GM10248 (cell line): ENCODE data around the gene GARIN5A.
A peak's percentile ranks its signal among the peaks of the same experiment; 100 is the strongest.

ENCODE experiments used
- CTCF ChIA-PET: fragments of 300-600 bp; sonication (Branson Sonifier 250); formaldehyde crosslinking; extraction: SDS; loops from one replicate; lab custom pipeline; 2021; ENCODE audit warnings: antibody characterized with exemption; lab: Yijun Ruan, JAX
- POLR2A ChIA-PET: fragments of 350-650 bp; sonication (Branson Sonifier 250); formaldehyde crosslinking; extraction: SDS; loops from one replicate; lab custom pipeline; 2020; ENCODE audit warnings: antibody characterized with exemption; lab: Yijun Ruan, JAX
- DNase-seq: peaks from one replicate; pipeline ENCODE4 v3.0.0; 2012; ENCODE audit errors: extremely low spot score
- CTCF ChIP-seq: IDR thresholded peaks from 2 replicates; pipeline ENCODE4 v1.5.1; 2012; ENCODE audit warnings: mild to moderate bottlenecking, low read depth; ENCODE audit errors: extremely low read depth, missing control alignments, control extremely low read depth

GARIN5A gene

GRCh38 chr19:50427997-50428425 lies 48.6 kb downstream of the GARIN5A start:
- DNase-seq = peak; percentile 46
- ChIA-PET CTCF (interaction anchor here (0.6 to 4.0 kb wide), 5 partner anchors 10 to 71 kb away, joined by 3 to 14 read pairs (median 4); partner anchors contain the start of gene SPIB), POLR2A (interaction anchor here (0.7 to 1.0 kb wide), 3 partner anchors 9 to 99 kb away, joined by 3 to 6 read pairs (median 3); partner anchors contain the start of genes KCNC3 and SPIB)
- peak; percentile 3 for TF ChIP-seq CTCF

- DNase-seq = no peak
- ChIA-PET POLR2A (interaction anchor here (0.6 to 1.0 kb wide), 3 partner anchors 9 to 601 kb away, joined by 3 to 6 read pairs (median 6); partner anchors contain the start of gene SPIB), CTCF (interaction anchor here (0.6 to 4.0 kb wide), 7 partner anchors 9 to 70 kb away, joined by 3 to 14 read pairs (median 5); partner anchors contain the start of gene SPIB)
- no peak for TF ChIP-seq CTCF
These were observed 49.2 kb downstream of the GARIN5A start for GRCh38 chr19:50427318-50427925.

GRCh38 chr19:50425581-50425980 lies 51.1 kb downstream of the GARIN5A start:
- TF ChIP-seq CTCF = no peak
- ChIA-PET CTCF (interaction anchor here (1.5 to 4.0 kb wide), 3 partner anchors 7 to 68 kb away, joined by 6 to 14 read pairs (median 10); partner anchors contain the start of gene SPIB), POLR2A (no interaction called here)
- DNase-seq = no peak

GRCh38 chr19:50423279-50424113 lies 53.2 kb downstream of the GARIN5A start:
- CTCF ChIA-PET = interaction anchor here (0.7 to 3.4 kb wide), 4 partner anchors 39 to 95 kb away, joined by 3 to 10 read pairs (median 5); partner anchors contain the start of gene KCNC3
- POLR2A ChIA-PET = no interaction called here
- no peak for DNase-seq
- TF ChIP-seq CTCF = no peak

GRCh38 chr19:50422397-50423278 lies 54.0 kb downstream of the GARIN5A start:
- ChIA-PET CTCF (interaction anchor here (0.7 to 2.1 kb wide), 3 partner anchors 40 to 94 kb away, joined by 3 to 6 read pairs (median 4); partner anchors contain the start of gene KCNC3), POLR2A (no interaction called here)
- no peak for TF ChIP-seq CTCF
- no peak for DNase-seq
